Measurements from ENCODE around the gene UNC45B. TPM values are rescaled to one million over a fixed set of nuclear protein-coding genes. Genes with fewer than 3 reads are reported as not detected.
A peak's percentile ranks its signal among the peaks of the same experiment; 100 is the strongest.

Gene UNC45B
- total RNA-seq, 1 experiment from 2014 or later, result 0.07 TPM

DNA sequence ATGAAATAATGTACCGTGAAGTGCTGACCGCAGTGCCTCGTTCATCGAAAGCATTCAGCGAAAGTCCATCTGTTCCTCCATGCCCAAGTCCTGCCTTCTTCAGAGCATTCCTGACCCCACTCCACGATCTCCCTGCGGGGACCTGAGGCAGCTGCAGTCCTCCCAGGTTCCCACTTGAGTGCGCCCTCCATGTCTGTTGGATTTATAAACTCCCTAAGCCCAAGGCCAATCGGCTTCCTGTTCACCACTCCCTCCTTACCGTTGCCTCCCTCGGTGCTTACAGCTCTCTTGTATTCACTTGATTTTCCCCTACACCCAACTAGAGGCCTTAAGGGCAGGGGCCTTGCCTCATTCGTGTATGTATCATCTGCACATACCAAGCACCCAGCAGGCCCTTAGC, 30.8 kb upstream of the UNC45B start (continued):
- TF ChIP-seq AFF4 (CRISPR knock-in tag; IDR thresholded peaks at IDR 0.05; ENCODE audit: borderline replicate concordance) (no peak), EMX1 (CRISPR knock-in tag; IDR thresholded peaks at IDR 0.05) (no peak), ATF6 (CRISPR knock-in tag; IDR thresholded peaks at IDR 0.05) (no peak), JAZF1 (CRISPR knock-in tag; IDR thresholded peaks at IDR 0.05) (no peak), FOXP4 (CRISPR knock-in tag; IDR thresholded peaks at IDR 0.05) (no peak), ZBTB43 (CRISPR knock-in tag; IDR thresholded peaks at IDR 0.05) (no peak), E2F1 (CRISPR knock-in tag; IDR thresholded peaks at IDR 0.05) (no peak)
- TF ChIP-seq, protein P1, sequence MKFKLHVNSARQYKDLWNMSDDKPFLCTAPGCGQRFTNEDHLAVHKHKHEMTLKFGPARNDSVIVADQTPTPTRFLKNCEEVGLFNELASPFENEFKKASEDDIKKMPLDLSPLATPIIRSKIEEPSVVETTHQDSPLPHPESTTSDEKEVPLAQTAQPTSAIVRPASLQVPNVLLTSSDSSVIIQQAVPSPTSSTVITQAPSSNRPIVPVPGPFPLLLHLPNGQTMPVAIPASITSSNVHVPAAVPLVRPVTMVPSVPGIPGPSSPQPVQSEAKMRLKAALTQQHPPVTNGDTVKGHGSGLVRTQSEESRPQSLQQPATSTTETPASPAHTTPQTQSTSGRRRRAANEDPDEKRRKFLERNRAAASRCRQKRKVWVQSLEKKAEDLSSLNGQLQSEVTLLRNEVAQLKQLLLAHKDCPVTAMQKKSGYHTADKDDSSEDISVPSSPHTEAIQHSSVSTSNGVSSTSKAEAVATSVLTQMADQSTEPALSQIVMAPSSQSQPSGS (CRISPR knock-in tag; IDR thresholded peaks at IDR 0.05; ENCODE audit: borderline replicate concordance, low read depth), result no peak

DNA sequence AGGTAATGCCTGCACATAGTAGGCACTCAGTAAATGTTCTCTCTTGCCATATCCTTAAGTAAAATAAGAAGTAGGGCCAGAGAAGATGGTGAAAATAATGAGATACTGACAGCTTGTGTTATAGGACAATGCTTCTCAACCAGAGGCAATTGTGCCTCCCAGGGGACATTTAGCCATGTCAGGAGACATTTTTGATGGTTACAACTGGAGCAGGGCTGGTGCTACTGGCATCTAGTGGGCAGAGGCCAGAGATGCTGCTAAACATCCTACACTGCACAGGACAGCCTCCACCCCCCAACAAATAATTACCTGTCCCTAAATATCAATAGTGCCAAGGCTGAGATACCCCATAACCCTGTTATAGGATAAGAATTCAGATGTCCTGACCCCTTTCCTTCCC, 29.6 kb upstream of the UNC45B start:
- DNase-seq (ENCODE audit: low spot score) (no peak), ATAC-seq (no peak)
- POLR2A ChIA-PET, result no interaction called here
- CTCF ChIA-PET, result interaction anchor here (1.1 to 2.3 kb wide), 4 partner anchors 28 to 83 kb away, joined by 4 to 27 read pairs (median 6); partner anchors contain the start of gene RFFL
- peaks cover 22% of the 10 kb centered on the region for H3K27me3 Mint-ChIP-seq (ENCODE audit: low read depth)
- H3K9me3 Mint-ChIP-seq, result no peaks in the 10 kb centered on the region
- H3K27ac Mint-ChIP-seq, result no peak overlapping the region
- peak overlapping the region; percentile 84 for H3K4me3 Mint-ChIP-seq
- TF ChIP-seq ETV6 (CRISPR knock-in tag; IDR thresholded peaks at IDR 0.05) (no peak), TCF7 (CRISPR knock-in tag; IDR thresholded peaks at IDR 0.05; ENCODE audit: low read depth) (no peak), HMGA2 (CRISPR knock-in tag; IDR thresholded peaks at IDR 0.05) (no peak), MAX (CRISPR knock-in tag; IDR thresholded peaks at IDR 0.05) (no peak)
- H3K36me3 Mint-ChIP-seq, result 0 out of 2 replicates have a peak, but pooled peaks cover 5% of the 10 kb centered on the region
- peaks cover 17% of the 10 kb centered on the region for H3K4me1 Mint-ChIP-seq
